IMR-90 (cell line): ENCODE measurements around the gene MYO10. TPM values are rescaled to one million over a fixed set of nuclear protein-coding genes. Genes with fewer than 3 reads are reported as not detected.

Experiments used
- ATAC-seq: fragments of 200-7000 bp; cut with Tn5 transposase; 2 replicates; pipeline ENCODE4 v1.9.1; 2020; ENCODE audit warnings: low read depth, mild to moderate bottlenecking, moderate library complexity
- BruUV-seq: library from RNA; stranded (reverse); fragments of 400-500 nt; replicated peaks from 2 replicates; lab custom pipeline; 2021; lab: Mats Ljungman, UMichigan
- CTCF ChIA-PET: fragments of 300-600 bp; formaldehyde crosslinking; extraction: SDS; loops from one replicate; lab custom pipeline; 2021; ENCODE audit warnings: antibody characterized with exemption; lab: Yijun Ruan, JAX
- POLR2A ChIA-PET: fragments of 300-600 bp; sonication (Branson Sonifier 250); formaldehyde crosslinking; loops from one replicate; lab custom pipeline; 2022; ENCODE audit warnings: antibody characterized with exemption; ENCODE audit not compliant: unreplicated experiment; lab: Charles Lee
- DNase-seq: peaks from one replicate; pipeline ENCODE4 v3.0.0; 2013
- H2AFZ ChIP-seq: replicated peaks from 2 replicates; pipeline ENCODE3; 2013; ENCODE audit warnings: low read length, mild to moderate bottlenecking; ENCODE audit not compliant: poor library complexity
- H2AK5ac ChIP-seq: 2 replicates; pipeline ENCODE4 v1.6.1; 2013; ENCODE audit warnings: low read depth, low read length, inconsistent platforms
- H2AK9ac ChIP-seq: replicated peaks from 2 replicates; pipeline ENCODE3; 2013; ENCODE audit warnings: mild to moderate bottlenecking, low read depth, low read length, moderate library complexity; ENCODE audit not compliant: poor library complexity
- H2BK120ac ChIP-seq: 2 replicates; pipeline ENCODE4 v1.6.1; 2013; ENCODE audit warnings: low read depth, low read length, inconsistent platforms
- H2BK15ac ChIP-seq: 3 replicates; pipeline ENCODE4 v1.6.1; 2013; ENCODE audit warnings: low read depth, low read length, inconsistent platforms
- H2BK20ac ChIP-seq: 2 replicates; pipeline ENCODE4 v1.6.1; 2013; ENCODE audit warnings: low read depth, mild to moderate bottlenecking, inconsistent platforms, low read length, moderate library complexity
- H2BK5ac ChIP-seq: 2 replicates; pipeline ENCODE4 v1.6.1; 2013; ENCODE audit warnings: mild to moderate bottlenecking, low read depth, low read length, inconsistent platforms; ENCODE audit not compliant: poor library complexity, severe bottlenecking
- H3K14ac ChIP-seq: replicated peaks from 2 replicates; pipeline ENCODE4 v1.6.1; 2013; ENCODE audit warnings: low read depth, low read length, inconsistent platforms
- H3K18ac ChIP-seq: 2 replicates; pipeline ENCODE4 v1.6.1; 2013; ENCODE audit warnings: low read depth, low read length, control low read depth
- H3K23ac ChIP-seq: 2 replicates; pipeline ENCODE4 v1.6.1; 2013; ENCODE audit warnings: low read depth, low read length, inconsistent platforms
- H3K27ac ChIP-seq: 2 replicates; pipeline ENCODE4 v1.5.1; 2013; ENCODE audit warnings: mild to moderate bottlenecking, control low read depth, low read length; ENCODE audit not compliant: insufficient read depth
- H3K27me3 ChIP-seq: 2 replicates; pipeline ENCODE4 v1.6.1; 2013; ENCODE audit warnings: low read length; ENCODE audit not compliant: control insufficient read depth, insufficient read depth
- H3K36me3 ChIP-seq: 2 replicates; pipeline ENCODE4 v1.6.1; 2013; ENCODE audit warnings: low read length, mixed read lengths; ENCODE audit not compliant: control insufficient read depth, insufficient read depth
- H3K4ac ChIP-seq: 2 replicates; pipeline ENCODE4 v1.6.1; 2013; ENCODE audit warnings: low read depth, low read length, inconsistent platforms
- H3K4me1 ChIP-seq: 2 replicates; pipeline ENCODE4 v1.6.1; 2013; ENCODE audit warnings: low read length, mixed read lengths; ENCODE audit not compliant: control insufficient read depth, insufficient read depth
- H3K4me2 ChIP-seq: 2 replicates; pipeline ENCODE4 v1.6.1; 2013; ENCODE audit warnings: low read depth, mild to moderate bottlenecking, control low read depth, low read length, moderate library complexity
- H3K4me3 ChIP-seq: 2 replicates; pipeline ENCODE4 v1.5.1; 2013; ENCODE audit warnings: low read depth, mild to moderate bottlenecking, control low read depth, low read length, moderate library complexity; ENCODE audit not compliant: insufficient read depth
- H3K56ac ChIP-seq: 2 replicates; pipeline ENCODE4 v1.6.1; 2013; ENCODE audit warnings: low read length, inconsistent platforms; ENCODE audit not compliant: insufficient read depth; ENCODE audit errors: extremely low read depth
- H3K79me1 ChIP-seq, 2 experiments: 2 replicates each; pipeline ENCODE4 v1.6.1; 2013; ENCODE audit warnings: low read length in 2 of 2, inconsistent platforms in 1 of 2, low read depth in 1 of 2
- H3K9ac ChIP-seq: 2 replicates; pipeline ENCODE4 v1.6.1; 2013; ENCODE audit warnings: low read depth, low read length, control low read depth
- H3K9me1 ChIP-seq: 2 replicates; pipeline ENCODE4 v1.6.1; 2013; ENCODE audit warnings: low read length, inconsistent platforms; ENCODE audit not compliant: insufficient read depth
- H3K9me3 ChIP-seq: 2 replicates; pipeline ENCODE4 v1.6.1; 2013; ENCODE audit warnings: low read length; ENCODE audit not compliant: control insufficient read depth, insufficient read depth
- H4K20me1 ChIP-seq: 2 replicates; pipeline ENCODE4 v1.6.1; 2013; ENCODE audit warnings: low read length, inconsistent platforms; ENCODE audit not compliant: insufficient read depth
- H4K5ac ChIP-seq: 2 replicates; pipeline ENCODE4 v1.6.1; 2013; ENCODE audit warnings: mild to moderate bottlenecking, low read depth, low read length, control low read depth
- H4K8ac ChIP-seq, 2 experiments: 2 replicates each; pipeline ENCODE4 v1.6.1; 2013; ENCODE audit warnings: low read depth in 2 of 2, low read length in 2 of 2, control low read depth in 1 of 2, inconsistent platforms in 1 of 2
- H4K91ac ChIP-seq: 2 replicates; pipeline ENCODE4 v1.6.1; 2013; ENCODE audit warnings: low read depth, low read length, inconsistent platforms; ENCODE audit not compliant: insufficient read depth
- BHLHE40 ChIP-seq: fragments of 150-350 bp; IDR thresholded peaks from 2 replicates; pipeline ENCODE4 v1.6.1; 2016; ENCODE audit warnings: mild to moderate bottlenecking, low read depth, low read length
- CEBPB ChIP-seq: IDR thresholded peaks from 2 replicates; pipeline ENCODE4 v1.6.1; 2012; ENCODE audit warnings: low read depth, low read length, improper control_type of control experiment
- CHD1 ChIP-seq: IDR thresholded peaks from 2 replicates; pipeline ENCODE4 v1.6.1; 2012; ENCODE audit warnings: low read depth, low read length, improper control_type of control experiment
- CTCF ChIP-seq: conservative IDR thresholded peaks from 2 replicates; pipeline ENCODE4 v1.5.1; 2012; ENCODE audit warnings: mild to moderate bottlenecking, low read depth, low read length, improper control_type of control experiment
- ELK1 ChIP-seq: fragments of 150-350 bp; IDR thresholded peaks from 2 replicates; pipeline ENCODE4 v1.6.1; 2016; ENCODE audit warnings: low read depth, mild to moderate bottlenecking, low read length, moderate library complexity, borderline replicate concordance
- FOS ChIP-seq: fragments of 150-350 bp; IDR thresholded peaks from 2 replicates; pipeline ENCODE4 v1.6.1; 2016; ENCODE audit warnings: low read depth, low read length
- MAFK ChIP-seq: IDR thresholded peaks from 2 replicates; pipeline ENCODE4 v1.6.1; 2012; ENCODE audit warnings: low read depth, low read length, improper control_type of control experiment
- MAZ ChIP-seq: IDR thresholded peaks from 2 replicates; pipeline ENCODE4 v1.6.1; 2012; ENCODE audit warnings: low read depth, mild to moderate bottlenecking, low read length, improper control_type of control experiment, moderate library complexity, borderline replicate concordance
- MXI1 ChIP-seq: IDR thresholded peaks from 2 replicates; pipeline ENCODE4 v1.6.1; 2012; ENCODE audit warnings: low read depth, mild to moderate bottlenecking, low read length, moderate library complexity, borderline replicate concordance
- NFE2L2 ChIP-seq: fragments of 150-350 bp; IDR thresholded peaks from 2 replicates; pipeline ENCODE4 v1.6.1; 2016; ENCODE audit warnings: low read depth, mild to moderate bottlenecking, low read length
- POLR2A ChIP-seq: IDR thresholded peaks from 2 replicates; pipeline ENCODE4 v1.6.1; 2012; ENCODE audit warnings: mild to moderate bottlenecking, low read depth, low read length
- RAD21 ChIP-seq: IDR thresholded peaks from 2 replicates; pipeline ENCODE4 v1.6.1; 2012; ENCODE audit warnings: low read length, improper control_type of control experiment
- RCOR1 ChIP-seq: IDR thresholded peaks from 2 replicates; pipeline ENCODE4 v1.6.1; 2012; ENCODE audit warnings: mild to moderate bottlenecking, low read length, improper control_type of control experiment; ENCODE audit not compliant: insufficient replicate concordance
- RFX5 ChIP-seq: IDR thresholded peaks from 2 replicates; pipeline ENCODE4 v1.8.0; 2012; ENCODE audit warnings: low read depth, mild to moderate bottlenecking, low read length, moderate library complexity
- SMC3 ChIP-seq: fragments of 150-350 bp; IDR thresholded peaks from 2 replicates; pipeline ENCODE4 v1.6.1; 2016; ENCODE audit warnings: low read depth, mild to moderate bottlenecking, antibody characterized with exemption, low read length, moderate library complexity
- USF2 ChIP-seq: fragments of 150-350 bp; IDR thresholded peaks from 2 replicates; pipeline ENCODE4 v1.6.1; 2017; ENCODE audit warnings: mild to moderate bottlenecking, antibody characterized with exemption, low read length, low read depth
- WGBS, 2 experiments: methylation state at CpG; one replicate each; pipeline versions ENCODE4 v1.1.5 to v1.1.7; 2013; ENCODE audit warnings: missing lambda C conversion rate in 2 of 2; ENCODE audit not compliant: insufficient read length in 1 of 2; ENCODE audit errors: extremely low coverage in 2 of 2; 5-methylcytosine and 5-hydroxymethylcytosine counted together
- dilution Hi-C: fragments of 300-500 bp; cut with HindIII; formaldehyde crosslinking; loops from one replicate; pipeline ENCODE4 v1.14.3; 2018; ENCODE audit warnings: low sequenced_read_pairs; ENCODE audit not compliant: unreplicated experiment
- in situ Hi-C: fragments of 300-500 bp; cut with MboI; formaldehyde crosslinking; loops from 3 replicates; pipeline ENCODE4 v1.14.3; 2019; ENCODE audit warnings: low sequenced_read_pairs, inconsistent platforms, mixed read lengths
- intact Hi-C: fragments of 100-400 bp; cut with micrococcal nuclease; formaldehyde crosslinking; loops from 2 replicates; pipeline ENCODE4 v1.10.0; 2022
- polyA plus RNA-seq, 3 experiments: library from polyadenylated mRNA; depleted of rRNA; stranded (reverse); fragments of >200 nt; gene quantifications; 2 replicates each; pipeline ENCODE4 v1.2.3, GENCODE V29; 2012; ENCODE audit warnings: low replicate concordance in 1 of 3
- total RNA-seq: library from RNA; depleted of rRNA; stranded (reverse); fragments of >200 nt; gene quantifications from 2 replicates; pipeline ENCODE4 v1.2.3, GENCODE V29; 2012

Gene MYO10
- total and polyA plus RNA-seq, 2 of the 4 experiments (the other 2 are of a cell fraction): 39.9 to 115 TPM

GRCh38 chr5:16656561-16657191 is 279.4 kb downstream of the MYO10 start:
- Histone ChIP-seq H2BK5ac (no peak overlapping the region), H2AK5ac (no peak overlapping the region), H3K79me1 (no peaks in the 10 kb centered on the region), H3K4me2 (no peak overlapping the region), H3K27ac (no peak overlapping the region), H3K4me3 (no peak overlapping the region), H3K56ac (no peak overlapping the region), H3K9ac (no peak overlapping the region), H4K91ac (no peak overlapping the region), H2AK9ac (no peak overlapping the region), H2BK120ac (no peak overlapping the region), H3K27me3 (peaks cover 1% of the 10 kb centered on the region), H2AFZ (no peak overlapping the region), H4K5ac (no peak overlapping the region), H4K8ac (no peak overlapping the region), H2BK15ac (no peak overlapping the region), H3K4me1 (no peaks in the 10 kb centered on the region), H3K14ac (no peak overlapping the region), H3K36me3 (no peaks in the 10 kb centered on the region), H4K20me1 (no peaks in the 10 kb centered on the region), H2BK20ac (no peak overlapping the region), H3K23ac (no peak overlapping the region), H3K9me1 (no peaks in the 10 kb centered on the region; the same call in 1 of the 2 replicates), H3K4ac (no peak overlapping the region), H3K9me3 (no peaks in the 10 kb centered on the region), H3K18ac (no peak overlapping the region)
- ChIA-PET POLR2A (no interaction called here), CTCF (interaction anchor here (1.3 kb wide), 1 partner anchor 10 kb away, joined by 4 read pairs; no protein-coding TSS in a partner anchor)
- intact Hi-C loops (no loop called here), in situ Hi-C loops (no loop called here), dilution Hi-C loops (no loop called here)
- DNase-seq (no peak), ATAC-seq (no peak; the same call in 1 of the 2 replicates)
- no TSS peak for BruUV-seq
- TF ChIP-seq MAFK: no peak
- TF ChIP-seq BHLHE40: no peak
- no peak for TF ChIP-seq FOS
- TF ChIP-seq POLR2A: no peak
- no peak for TF ChIP-seq MAZ
- TF ChIP-seq SMC3: no peak
- no peak for TF ChIP-seq USF2
- TF ChIP-seq CTCF: no peak
- TF ChIP-seq CHD1: no peak
- no peak for TF ChIP-seq RAD21
- no peak for TF ChIP-seq ELK1
- TF ChIP-seq RCOR1: no peak
- TF ChIP-seq MXI1: no peak
- no peak for TF ChIP-seq CEBPB
- no peak for TF ChIP-seq RFX5
- no peak for TF ChIP-seq NFE2L2
- WGBS, 2 experiments: 53% methylated on average over 2 of the region's 2 CpGs; no CpG with 5 or more reads in 1 of the 2 experiments
